H9 (cell line): Measurements from ENCODE around the gene GAREM2. TPM values are rescaled to one million over a fixed set of nuclear protein-coding genes. Genes with fewer than 3 reads are reported as not detected.

Experiments
- DNase-seq: peaks from one replicate; pipeline ENCODE4 v3.0.0-alpha.2; 2017
- H2AFZ ChIP-seq: one replicate; pipeline ENCODE4 v1.6.1; 2013; ENCODE audit warnings: mild to moderate bottlenecking, low read length, control low read depth, moderate library complexity
- H2AK5ac ChIP-seq: 2 replicates; pipeline ENCODE4 v1.6.1; 2013; ENCODE audit warnings: low read length, control low read depth, mixed read lengths; ENCODE audit not compliant: insufficient read length
- H2BK120ac ChIP-seq: one replicate; pipeline ENCODE4 v1.6.1; 2013; ENCODE audit warnings: low read depth, mild to moderate bottlenecking, low read length, control low read depth, inconsistent platforms; ENCODE audit not compliant: poor library complexity, severe bottlenecking
- H2BK12ac ChIP-seq: 2 replicates; pipeline ENCODE4 v1.6.1; 2013; ENCODE audit warnings: low read length, control low read depth, mixed read lengths, low read depth; ENCODE audit not compliant: insufficient read length
- H2BK15ac ChIP-seq: 2 replicates; pipeline ENCODE4 v1.6.1; 2013; ENCODE audit warnings: low read depth, low read length, control low read depth
- H2BK20ac ChIP-seq: one replicate; pipeline ENCODE4 v1.6.1; 2013; ENCODE audit warnings: low read depth, mild to moderate bottlenecking, low read length, control low read depth, inconsistent platforms; ENCODE audit not compliant: poor library complexity, severe bottlenecking
- H2BK5ac ChIP-seq: 2 replicates; pipeline ENCODE4 v1.6.1; 2013; ENCODE audit warnings: low read length, control low read depth, mixed read lengths; ENCODE audit not compliant: insufficient read length
- H3K14ac ChIP-seq: 2 replicates; pipeline ENCODE4 v1.6.1; 2013; ENCODE audit warnings: low read length, control low read depth; ENCODE audit not compliant: insufficient read depth
- H3K18ac ChIP-seq: 2 replicates; pipeline ENCODE4 v1.6.1; 2013; ENCODE audit warnings: low read depth, mild to moderate bottlenecking, mixed read lengths, low read length, control low read depth; ENCODE audit not compliant: insufficient read length
- H3K23ac ChIP-seq: 2 replicates; pipeline ENCODE4 v1.6.1; 2013; ENCODE audit warnings: low read length, control low read depth, mixed read lengths, low read depth; ENCODE audit not compliant: insufficient read length
- H3K23me2 ChIP-seq: 2 replicates; pipeline ENCODE4 v1.6.1; 2013; ENCODE audit warnings: low read depth, mild to moderate bottlenecking, mixed read lengths, low read length, control low read depth; ENCODE audit not compliant: insufficient read length, poor library complexity, severe bottlenecking
- H3K27ac ChIP-seq: 2 replicates; pipeline ENCODE4 v1.5.1; 2013; ENCODE audit warnings: low read length, control low read depth, mixed read lengths, low read depth; ENCODE audit not compliant: insufficient read length
- H3K27me3 ChIP-seq: 2 replicates; pipeline ENCODE4 v1.6.1; 2013; ENCODE audit warnings: low read length, control low read depth, inconsistent platforms; ENCODE audit not compliant: insufficient read depth
- H3K4ac ChIP-seq: 2 replicates; pipeline ENCODE4 v1.6.1; 2013; ENCODE audit warnings: low read depth, mild to moderate bottlenecking, control low read depth, inconsistent platforms, low read length, moderate library complexity
- H3K4me1 ChIP-seq: 2 replicates; pipeline ENCODE4 v1.6.1; 2013; ENCODE audit warnings: low read length, control low read depth, inconsistent platforms; ENCODE audit not compliant: insufficient read depth
- H3K4me2 ChIP-seq: 2 replicates; pipeline ENCODE4 v1.6.1; 2013; ENCODE audit warnings: low read length, control low read depth, mixed read lengths; ENCODE audit not compliant: insufficient read length, insufficient read depth
- H3K56ac ChIP-seq: 2 replicates; pipeline ENCODE4 v1.6.1; 2013; ENCODE audit warnings: low read depth, mild to moderate bottlenecking, mixed read lengths, low read length, control low read depth; ENCODE audit not compliant: insufficient read length
- H3K79me1 ChIP-seq: 2 replicates; pipeline ENCODE4 v1.6.1; 2013; ENCODE audit warnings: low read depth, mild to moderate bottlenecking, moderate library complexity, low read length, control low read depth, inconsistent platforms; ENCODE audit not compliant: insufficient read depth, poor library complexity, severe bottlenecking
- H3K79me2 ChIP-seq: 2 replicates; pipeline ENCODE4 v1.6.1; 2013; ENCODE audit warnings: low read length, control low read depth, inconsistent platforms; ENCODE audit not compliant: insufficient read depth
- H3K9ac ChIP-seq: 2 replicates; pipeline ENCODE4 v1.6.1; 2013; ENCODE audit warnings: low read length, control low read depth, mixed read lengths; ENCODE audit not compliant: insufficient read length; ENCODE audit errors: extremely low read depth
- H3K9me3 ChIP-seq: one replicate; pipeline ENCODE4 v1.6.1; 2013; ENCODE audit warnings: low read depth, low read length, inconsistent platforms; ENCODE audit not compliant: control insufficient read depth
- H3T11ph ChIP-seq: one replicate; pipeline ENCODE4 v1.6.1; 2013; ENCODE audit warnings: mild to moderate bottlenecking, low read length, control low read depth, inconsistent platforms
- H4K20me1 ChIP-seq: one replicate; pipeline ENCODE4 v1.6.1; 2013; ENCODE audit not compliant: control insufficient read depth, insufficient read length, insufficient read depth
- H4K5ac ChIP-seq: 2 replicates; pipeline ENCODE4 v1.6.1; 2013; ENCODE audit warnings: low read depth, mild to moderate bottlenecking, mixed read lengths, low read length, control low read depth; ENCODE audit not compliant: insufficient read length
- H4K8ac ChIP-seq: replicated peaks from 2 replicates; pipeline ENCODE4 v1.6.1; 2013; ENCODE audit warnings: low read length, control low read depth, mixed read lengths, low read depth; ENCODE audit not compliant: insufficient read length
- H4K91ac ChIP-seq: 2 replicates; pipeline ENCODE4 v1.6.1; 2013; ENCODE audit warnings: low read depth, mild to moderate bottlenecking, moderate library complexity, mixed read lengths, low read length, control low read depth; ENCODE audit not compliant: insufficient read length
- H3K27ac Mint-ChIP-seq, 3 experiments: 2 replicates in 2 of 3; 3 replicates in 1 of 3; pipeline ENCODE4 v1.8.0; 2020 to 2021; ENCODE audit warnings: mixed read lengths in 3 of 3, mild to moderate bottlenecking in 1 of 3, moderate library complexity in 1 of 3
- H3K27me3 Mint-ChIP-seq: 2 replicates; pipeline ENCODE4 v1.8.0; 2021; ENCODE audit warnings: low read depth, mild to moderate bottlenecking, moderate library complexity, mixed read lengths
- H3K36me3 Mint-ChIP-seq, 3 experiments: 2 replicates in 2 of 3; 3 replicates in 1 of 3; pipeline ENCODE4 v1.8.0; 2020 to 2021; ENCODE audit warnings: low read depth in 3 of 3, mixed read lengths in 3 of 3; ENCODE audit not compliant: insufficient read depth in 1 of 3
- H3K4me1 Mint-ChIP-seq, 2 experiments: 2 replicates each; pipeline ENCODE4 v1.8.0; 2020; ENCODE audit warnings: mixed read lengths in 2 of 2
- H3K4me3 Mint-ChIP-seq, 2 experiments: 2 replicates in 1 of 2; 3 replicates in 1 of 2; pipeline ENCODE4 v1.8.0; 2020 to 2021; ENCODE audit warnings: mild to moderate bottlenecking in 2 of 2, mixed read lengths in 2 of 2, moderate library complexity in 1 of 2
- H3K9me3 Mint-ChIP-seq, 2 experiments: 2 replicates in 1 of 2; 3 replicates in 1 of 2; pipeline ENCODE4 v1.8.0; 2020; ENCODE audit warnings: mild to moderate bottlenecking in 2 of 2, mixed read lengths in 2 of 2, moderate library complexity in 1 of 2
- WGBS: extraction: QIAGEN DNeasy Blood & Tissue Kit; methylation state at CpG from one replicate; pipeline ENCODE4 v1.1.7; 2013; ENCODE audit warnings: missing lambda C conversion rate, low lambda C conversion rate, mixed read lengths; ENCODE audit not compliant: insufficient read length; ENCODE audit errors: extremely low coverage; 5-methylcytosine and 5-hydroxymethylcytosine counted together
- total RNA-seq: library from RNA; stranded (reverse); gene quantifications from 2 replicates; pipeline ENCODE4 v1.2.1, GENCODE V29; 2021
- TF ChIP-seq, protein P1 (sequence below): fragments of 200-600 bp; sonication (generic); conservative IDR thresholded peaks from 3 replicates; pipeline ENCODE4 v1.8.0; 2021; ENCODE audit warnings: antibody characterized with exemption, mild to moderate bottlenecking

The GAREM2 gene
- total RNA-seq, 1 experiment from 2014 or later: 14.4 TPM

DNA sequence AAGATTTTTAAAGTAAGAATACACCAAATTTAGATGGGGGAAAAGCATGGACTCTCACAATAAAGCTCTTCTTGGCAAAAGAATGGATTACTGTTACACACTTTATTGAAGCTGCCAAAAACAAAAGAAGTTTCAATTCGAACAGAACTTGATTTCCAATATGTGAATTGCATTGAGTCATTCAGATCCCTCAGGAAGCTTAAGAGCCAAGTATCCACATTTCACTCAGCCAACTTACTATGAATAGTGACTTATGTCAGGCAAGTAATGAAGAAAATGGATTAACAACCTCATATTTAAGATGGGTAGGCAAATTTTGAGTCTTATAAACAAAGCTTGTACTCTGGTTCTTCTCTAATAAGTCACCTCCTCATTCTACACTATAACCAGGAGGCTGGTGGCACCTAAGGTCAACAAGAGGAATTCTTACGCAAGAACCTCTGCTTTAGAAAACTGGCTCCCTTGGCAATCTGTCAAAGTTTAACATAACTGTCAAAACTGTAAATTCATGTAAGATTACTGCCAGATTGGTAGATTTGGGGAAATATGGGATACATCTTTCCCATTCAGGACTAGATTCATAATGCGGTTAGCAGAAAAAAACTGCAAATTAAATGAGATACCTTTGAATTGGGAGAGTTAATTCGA, 65.5 kb downstream of the GAREM2 start:
- Histone ChIP-seq H2BK20ac (no peak overlapping the region), H4K20me1 (no peaks in the 10 kb centered on the region), H3K4me2 (no peak overlapping the region), H3K4me1 (no peaks in the 10 kb centered on the region), H3K27ac (no peak overlapping the region), H3K14ac (no peak overlapping the region), H2AK5ac (no peak overlapping the region), H4K8ac (no peak overlapping the region), H3K56ac (no peak overlapping the region), H4K5ac (no peak overlapping the region), H2AFZ (no peak overlapping the region), H2BK15ac (no peak overlapping the region), H3K27me3 (no peaks in the 10 kb centered on the region), H3K9me3 (no peaks in the 10 kb centered on the region), H3K4ac (no peak overlapping the region), H4K91ac (no peak overlapping the region), H3K23ac (no peak overlapping the region), H3K79me1 (no peaks in the 10 kb centered on the region), H2BK120ac (no peak overlapping the region), H3K9ac (no peak overlapping the region), H2BK12ac (no peak overlapping the region), H3K23me2 (peaks cover 7% of the 10 kb centered on the region), H3K18ac (no peak overlapping the region), H3K79me2 (peaks cover 9% of the 10 kb centered on the region; the same call in 1 of the 2 replicates), H2BK5ac (no peak overlapping the region), H3T11ph (no peak overlapping the region)
- Mint-ChIP-seq H3K36me3 (peaks cover 13 to 45% (median 15%) of the 10 kb centered on the region in 3 experiments; a peak in 6 of 7 replicates), H3K4me3 (no peak overlapping the region), H3K27me3 (no peaks in the 10 kb centered on the region), H3K27ac (no peak overlapping the region), H3K9me3 (no peaks in the 10 kb centered on the region), H3K4me1 (peaks cover 17 to 18% of the 10 kb centered on the region in 2 experiments)
- no CpG with 5 or more reads among the region's 4 CpGs for WGBS
- TF ChIP-seq, protein P1, sequence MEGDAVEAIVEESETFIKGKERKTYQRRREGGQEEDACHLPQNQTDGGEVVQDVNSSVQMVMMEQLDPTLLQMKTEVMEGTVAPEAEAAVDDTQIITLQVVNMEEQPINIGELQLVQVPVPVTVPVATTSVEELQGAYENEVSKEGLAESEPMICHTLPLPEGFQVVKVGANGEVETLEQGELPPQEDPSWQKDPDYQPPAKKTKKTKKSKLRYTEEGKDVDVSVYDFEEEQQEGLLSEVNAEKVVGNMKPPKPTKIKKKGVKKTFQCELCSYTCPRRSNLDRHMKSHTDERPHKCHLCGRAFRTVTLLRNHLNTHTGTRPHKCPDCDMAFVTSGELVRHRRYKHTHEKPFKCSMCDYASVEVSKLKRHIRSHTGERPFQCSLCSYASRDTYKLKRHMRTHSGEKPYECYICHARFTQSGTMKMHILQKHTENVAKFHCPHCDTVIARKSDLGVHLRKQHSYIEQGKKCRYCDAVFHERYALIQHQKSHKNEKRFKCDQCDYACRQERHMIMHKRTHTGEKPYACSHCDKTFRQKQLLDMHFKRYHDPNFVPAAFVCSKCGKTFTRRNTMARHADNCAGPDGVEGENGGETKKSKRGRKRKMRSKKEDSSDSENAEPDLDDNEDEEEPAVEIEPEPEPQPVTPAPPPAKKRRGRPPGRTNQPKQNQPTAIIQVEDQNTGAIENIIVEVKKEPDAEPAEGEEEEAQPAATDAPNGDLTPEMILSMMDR: no peak
- DNase-seq: no peak

Other genes starting within 250 kb of the GAREM2 start
- gene KIF3C, start 190.6 kb upstream of the GAREM2 start, total RNA-seq: 35.2 and 41.4 TPM in 2 replicates
- gene RAB10, start 139.0 kb upstream of the GAREM2 start, total RNA-seq: 124 and 130 TPM in 2 replicates
- gene HADHA, start 71.5 kb downstream of the GAREM2 start, total RNA-seq: 111 and 112 TPM in 2 replicates
- gene HADHB, start 71.9 kb downstream of the GAREM2 start, total RNA-seq: 41.3 and 44.2 TPM in 2 replicates
- 41.9 and 43.4 TPM in 2 replicates for gene SELENOI, start 173.1 kb downstream of the GAREM2 start, total RNA-seq
- 0.09 and 0.29 TPM in 2 replicates for gene ADGRF3, start 173.7 kb downstream of the GAREM2 start, total RNA-seq
- gene DRC1, start 228.8 kb downstream of the GAREM2 start, total RNA-seq: 0.20 TPM in 1 of 2 replicates, not detected in the other